ENCODE measurements around the gene UGGT1. TPM values are rescaled to one million over a fixed set of nuclear protein-coding genes. Genes with fewer than 3 reads are reported as not detected.

Gene UGGT1
- total and polyA plus RNA-seq, 9 of the 15 experiments (the other 6 are each of a cell fraction or from before 2014, with no cell fraction given), result 5.1 to 56.4 (median 37.9) TPM

GRCh38 chr2:128105072-128105471 is 14.1 kb downstream of the UGGT1 start:
- peaks cover 73% of the 10 kb centered on the region for H3K36me3 ChIP-seq (ENCODE audit: control insufficient read depth, insufficient read depth, low read length)
- TF ChIP-seq HNRNPK (IDR thresholded peaks at IDR 0.05; ENCODE audit: low read depth, low read length, poor library complexity, severe bottlenecking) (no peak), ZNF696 (CRISPR knock-in tag; conservative IDR thresholded peaks at IDR 0.05) (no peak), CC2D1A (IDR thresholded peaks at IDR 0.05) (no peak), MYNN (IDR thresholded peaks at IDR 0.05) (no peak), MYNN (CRISPR knock-in tag; IDR thresholded peaks at IDR 0.05) (no peak), PHB2 (IDR thresholded peaks at IDR 0.05; ENCODE audit: low read depth) (no peak), ZNF57 (CRISPR knock-in tag; IDR thresholded peaks at IDR 0.05) (no peak), MXI1 (IDR thresholded peaks at IDR 0.05; ENCODE audit: low read depth, low read length) (no peak), HDAC6 (IDR thresholded peaks at IDR 0.05; ENCODE audit: low read depth, low read length) (no peak), ZNF311 (CRISPR knock-in tag; IDR thresholded peaks at IDR 0.05) (no peak), ZBTB5 (IDR thresholded peaks at IDR 0.05) (no peak), ZBTB8A (IDR thresholded peaks at IDR 0.05; ENCODE audit: partially characterized antibody) (no peak), NFIC (IDR thresholded peaks at IDR 0.05) (no peak)

More at GRCh38 chr2:128105072-128105471, 14.1 kb downstream of the UGGT1 start:
- Histone ChIP-seq H3K4me2 (ENCODE audit: insufficient read depth, low read length) (no peak overlapping the region), H3K9me3 (replicated peaks; ENCODE audit: control insufficient read depth, insufficient read depth, low read depth, low read length) (no peaks in the 10 kb centered on the region), H2AFZ (ENCODE audit: low read depth, low read length) (no peak overlapping the region), H3K4me1 (replicated peaks in 1 of 2; ENCODE audit: control insufficient read depth in 2 of 2, insufficient read depth in 2 of 2, low read length in 2 of 2) (no peaks in the 10 kb centered on the region; a peak in 1 of 5 replicates), H3K9me1 (ENCODE audit: control insufficient read depth, insufficient read depth, low read length) (no peaks in the 10 kb centered on the region), H3K9ac (ENCODE audit: insufficient read depth in 1 of 2, low read depth in 2 of 2, low read length in 2 of 2) (no peak overlapping the region), H3K4me3 (no peak overlapping the region), H3K27me3 (ENCODE audit: control insufficient read depth in 2 of 2, insufficient read depth in 2 of 2, low read length in 2 of 2) (no peaks in the 10 kb centered on the region), H3K79me2 (ENCODE audit: control insufficient read depth, insufficient read depth, low read length) (peaks cover 29% of the 10 kb centered on the region), H3K27ac (ENCODE audit: extremely low read depth, low read depth, low read length) (no peak overlapping the region), H4K20me1 (replicated peaks; ENCODE audit: control insufficient read depth, insufficient read depth, low read length) (no peaks in the 10 kb centered on the region)
- in situ Hi-C loops (cut with MboI) (no loop called here), intact Hi-C loops (cut with micrococcal nuclease) (no loop called here)
- ATAC-seq (no peak), DNase-seq (ENCODE audit: extremely low read depth in 1 of 4, low spot score in 3 of 4) (no peak), FAIRE-seq (no peak)
- WGBS (ENCODE audit: insufficient coverage, low coverage, missing lambda C conversion rate), result 97% methylated on average over 4 of the region's 4 CpGs
- ChIA-PET POLR2A (interaction anchor here (1.0 to 1.4 kb wide), 2 partner anchors 9 to 14 kb away, joined by 3 read pairs; partner anchors contain the start of gene UGGT1), CTCF (ENCODE audit: low intra/inter-chr PET ratio) (no interaction called here)
- BruUV-seq (replicated peaks), result no TSS peak
